Activated naive CD8-positive, alpha-beta T cell treated with anti-CD3 and anti-CD28 coated beads, Interleukin-2, amount 10 ng/mL, durations not matched to agents 7 days and 5 days (primary cell): ENCODE data around the gene AGAP2. TPM values are rescaled to one million over a fixed set of nuclear protein-coding genes. Genes with fewer than 3 reads are reported as not detected.

Source experiments
- ATAC-seq: fragments of 150-1000 bp; cut with Tn5 transposase; one replicate; pipeline ENCODE4 v1.10.0; 2021; ENCODE audit warnings: low read depth, moderate library complexity
- POLR2A ChIA-PET: fragments of 350-600 bp; sonication (Branson Sonifier 250); formaldehyde crosslinking; loops from one replicate; lab custom pipeline; 2021; ENCODE audit warnings: antibody characterized with exemption; lab: Charles Lee
- DNase-seq: peaks from one replicate; pipeline ENCODE4 v3.0.0; 2021
- H3K27ac Mint-ChIP-seq: one replicate; pipeline ENCODE4 v1.8.0; 2022; ENCODE audit warnings: mild to moderate bottlenecking, mixed read lengths
- H3K27me3 Mint-ChIP-seq: one replicate; pipeline ENCODE4 v1.8.0; 2022; ENCODE audit warnings: mild to moderate bottlenecking, moderate library complexity, mixed read lengths
- H3K36me3 Mint-ChIP-seq: one replicate; pipeline ENCODE4 v1.8.0; 2021; ENCODE audit warnings: mild to moderate bottlenecking, mixed read lengths
- H3K4me1 Mint-ChIP-seq: one replicate; pipeline ENCODE4 v1.8.0; 2021; ENCODE audit warnings: mixed read lengths
- H3K4me3 Mint-ChIP-seq: one replicate; pipeline ENCODE4 v1.8.0; 2022; ENCODE audit warnings: mild to moderate bottlenecking, moderate library complexity, mixed read lengths
- H3K9me3 Mint-ChIP-seq: one replicate; pipeline ENCODE4 v1.8.0; 2021; ENCODE audit warnings: mixed read lengths
- total RNA-seq, 2 experiments: library from RNA; stranded (reverse); gene quantifications; one replicate each; pipeline ENCODE4 v1.2.3, GENCODE V29; 2021

AGAP2 gene
- total RNA-seq, 2 experiments from 2014 or later: 68.3 to 71.6 TPM

DNA sequence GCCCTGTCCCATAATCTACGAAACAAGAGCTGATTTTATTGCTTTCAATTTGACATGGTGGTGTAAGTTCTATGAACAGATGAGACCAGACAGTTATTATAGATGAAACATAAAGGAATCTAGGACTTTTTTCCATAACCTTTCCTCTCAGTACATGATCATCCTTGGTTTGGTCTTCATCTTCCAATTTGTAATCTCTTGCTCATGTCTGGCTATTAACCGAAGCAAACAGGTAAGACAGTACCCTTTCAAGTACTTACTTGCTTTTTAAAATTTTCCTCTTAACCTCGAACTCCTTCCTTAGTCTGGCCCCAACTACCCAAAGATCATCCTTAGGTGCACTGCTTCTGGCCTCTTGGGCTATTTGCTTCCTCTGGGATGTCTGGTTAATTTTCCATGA is 7.5 kb upstream of the AGAP2 start:
- H3K27ac Mint-ChIP-seq: peak overlapping the region; percentile 99
- peak overlapping the region; percentile 87 for H3K4me3 Mint-ChIP-seq
- no peak for ATAC-seq
- no peaks in the 10 kb centered on the region for H3K9me3 Mint-ChIP-seq
- H3K4me1 Mint-ChIP-seq: peaks cover 36% of the 10 kb centered on the region
- H3K36me3 Mint-ChIP-seq: peaks cover 14% of the 10 kb centered on the region
- H3K27me3 Mint-ChIP-seq: no peaks in the 10 kb centered on the region
- DNase-seq: no peak
- POLR2A ChIA-PET: interaction anchor here (1.5 kb wide), 1 partner anchor 227 kb away, joined by 5 read pairs; no protein-coding TSS in a partner anchor

DNA sequence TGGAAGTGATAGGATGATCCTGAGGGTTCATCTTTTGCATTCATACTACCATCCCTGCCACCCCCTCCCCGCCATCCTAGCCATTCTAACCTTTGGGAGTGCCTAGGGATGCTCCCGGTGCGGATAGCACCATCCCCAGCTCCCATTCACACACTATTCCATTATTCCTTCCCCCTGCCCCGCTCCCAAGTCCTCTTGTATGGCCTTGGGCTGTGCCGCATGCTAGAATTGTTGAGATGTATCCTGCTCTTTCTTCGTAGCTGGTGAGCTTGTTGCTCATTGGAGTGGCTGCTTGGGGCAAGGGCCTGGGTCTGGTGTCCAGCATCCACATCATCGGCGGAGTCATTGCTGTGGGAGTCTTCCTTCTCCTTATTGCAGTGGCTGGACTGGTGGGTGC is 6.9 kb upstream of the AGAP2 start:
- ATAC-seq (no peak), DNase-seq (no peak)
- Mint-ChIP-seq H3K27me3 (no peaks in the 10 kb centered on the region), H3K9me3 (no peaks in the 10 kb centered on the region), H3K4me3 (peak overlapping the region; percentile 87), H3K27ac (peak overlapping the region; percentile 99), H3K36me3 (peaks cover 13% of the 10 kb centered on the region), H3K4me1 (peaks cover 37% of the 10 kb centered on the region)
- POLR2A ChIA-PET: interaction anchor here (0.8 to 1.5 kb wide), 5 partner anchors 8 to 1429 kb away, joined by 3 to 5 read pairs (median 3); partner anchors contain the start of genes CNPY2 and PIP4K2C

DNA sequence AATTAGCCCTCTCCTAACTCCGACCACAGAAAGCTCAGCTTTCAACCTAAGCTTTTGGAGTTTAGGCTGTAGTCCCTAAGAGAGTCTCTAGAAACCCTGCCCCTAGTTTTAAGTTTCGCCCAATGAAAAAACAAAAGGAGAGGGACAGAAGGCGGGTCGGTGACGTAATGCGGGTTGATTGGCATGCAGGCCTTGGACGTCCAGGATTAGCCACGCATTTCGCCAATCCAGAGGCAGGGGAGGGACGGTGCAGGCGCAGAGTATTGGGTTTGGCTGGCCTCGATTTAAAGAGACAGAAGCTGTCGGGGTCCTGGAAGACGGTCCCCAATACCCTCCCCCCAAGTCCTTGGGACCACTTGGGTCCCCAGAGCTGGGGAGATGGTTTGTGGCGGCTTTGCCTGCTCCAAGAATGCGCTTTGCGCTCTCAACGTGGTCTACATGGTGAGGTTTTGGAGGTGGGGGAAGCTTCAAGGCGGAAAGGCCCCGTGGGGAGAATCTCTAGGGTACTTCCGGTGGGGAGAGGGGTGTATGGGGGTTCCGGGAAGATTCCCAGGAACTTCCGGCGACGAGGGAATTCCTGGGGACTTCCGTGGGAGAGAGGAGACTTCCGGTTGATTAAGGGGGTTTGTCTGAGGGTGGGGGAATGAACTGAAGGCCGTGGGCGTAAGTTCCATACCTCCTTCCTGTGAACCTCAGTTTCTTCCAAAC is 6.4 kb upstream of the AGAP2 start, which contains the start of gene TSPAN31:
Gene TSPAN31, plus strand, starts transcription at position 263 of the 708 bp plus-strand sequence. Its CDS starts 116 bp downstream, at position 379.
- POLR2A ChIA-PET: interaction anchor here (0.8 to 1.5 kb wide), 12 partner anchors 9 to 1429 kb away, joined by 3 to 7 read pairs (median 3); partner anchors contain the start of genes CNPY2, DDIT3 and PIP4K2C
- peaks cover 36% of the 10 kb centered on the region for H3K4me1 Mint-ChIP-seq
- peaks cover 10% of the 10 kb centered on the region for H3K36me3 Mint-ChIP-seq
- ATAC-seq: peak; percentile 81
- peak within 1 kb of the TSS; percentile 99 for H3K27ac Mint-ChIP-seq
- peak within 1 kb of the TSS; percentile 87 for H3K4me3 Mint-ChIP-seq
- DNase-seq: peak; percentile 87
- H3K27me3 Mint-ChIP-seq: no peaks in the 10 kb centered on the region
- no peaks in the 10 kb centered on the region for H3K9me3 Mint-ChIP-seq

DNA sequence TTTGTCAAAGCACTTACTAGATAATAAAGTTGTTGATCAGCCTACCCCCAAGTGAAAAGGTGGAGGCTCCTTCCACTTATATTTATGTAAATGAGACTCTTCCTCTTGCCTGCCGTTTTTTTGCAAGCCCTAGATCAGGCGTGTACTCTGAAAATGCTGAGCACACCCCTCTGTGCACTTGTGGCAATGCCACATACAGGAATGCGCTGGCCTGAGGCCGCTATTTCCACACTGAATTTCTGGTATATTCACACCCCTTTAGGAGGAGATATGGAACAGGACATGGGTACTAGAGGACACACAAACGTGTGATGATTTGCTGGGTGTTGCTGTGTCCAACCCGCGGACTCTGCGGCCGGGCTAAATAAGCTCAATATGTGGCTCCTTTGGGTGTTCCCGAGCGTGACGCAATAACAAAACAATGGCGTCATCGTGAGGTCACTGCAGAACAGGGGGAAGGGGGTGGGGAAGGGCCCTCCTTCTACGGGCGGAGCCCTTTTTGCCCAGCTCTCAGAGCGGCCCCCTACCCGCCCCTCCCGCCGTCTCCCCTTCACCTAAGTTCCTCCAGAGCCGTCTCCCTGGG is 5.7 kb upstream of the AGAP2 start:
- POLR2A ChIA-PET: interaction anchor here (0.6 to 1.5 kb wide), 13 partner anchors 10 to 1428 kb away, joined by 3 to 7 read pairs (median 3); partner anchors contain the start of genes CNPY2, DDIT3 and PIP4K2C
- H3K4me1 Mint-ChIP-seq: peaks cover 43% of the 10 kb centered on the region
- peak overlapping the region; percentile 99 for H3K27ac Mint-ChIP-seq
- H3K36me3 Mint-ChIP-seq: peaks cover 12% of the 10 kb centered on the region
- ATAC-seq (peak; percentile 31), DNase-seq (peak; percentile 82)
- H3K27me3 Mint-ChIP-seq: no peaks in the 10 kb centered on the region
- peak overlapping the region; percentile 87 for H3K4me3 Mint-ChIP-seq
- no peaks in the 10 kb centered on the region for H3K9me3 Mint-ChIP-seq

- Mint-ChIP-seq H3K27me3 (no peaks in the 10 kb centered on the region), H3K4me1 (peaks cover 48% of the 10 kb centered on the region), H3K36me3 (peaks cover 16% of the 10 kb centered on the region), H3K9me3 (no peaks in the 10 kb centered on the region), H3K27ac (peak overlapping the region; percentile 99), H3K4me3 (peak overlapping the region; percentile 87)
- POLR2A ChIA-PET: interaction anchor here (1.1 to 1.2 kb wide), 2 partner anchors 49 to 223 kb away, joined by 3 to 4 read pairs; partner anchors contain the start of gene DDIT3
- DNase-seq (no peak), ATAC-seq (no peak)
Measured at GRCh38 chr12:57743769-57744168, 5.2 kb upstream of the AGAP2 start.

GRCh38 chr12:57741844-57742738 is 3.5 kb upstream of the AGAP2 start:
- POLR2A ChIA-PET: interaction anchor here (0.6 to 2.4 kb wide), 17 partner anchors 9 to 382 kb away, joined by 3 to 10 read pairs (median 4); partner anchors contain the start of genes CDK4, CYP27B1, DCTN2 and DDIT3
- ATAC-seq (peak; percentile 65), DNase-seq (peak; percentile 73)
- Mint-ChIP-seq H3K4me3 (peak overlapping the region; percentile 88), H3K4me1 (peaks cover 48% of the 10 kb centered on the region), H3K36me3 (peaks cover 10% of the 10 kb centered on the region), H3K9me3 (no peaks in the 10 kb centered on the region), H3K27ac (peak overlapping the region; percentile 84), H3K27me3 (no peaks in the 10 kb centered on the region)

GRCh38 chr12:57741413-57741789 is 2.9 kb upstream of the AGAP2 start:
- H3K27ac Mint-ChIP-seq: peak overlapping the region; percentile 84
- ATAC-seq (no peak), DNase-seq (no peak)
- H3K4me3 Mint-ChIP-seq: peak overlapping the region; percentile 88
- peaks cover 16% of the 10 kb centered on the region for H3K36me3 Mint-ChIP-seq
- H3K9me3 Mint-ChIP-seq: no peaks in the 10 kb centered on the region
- POLR2A ChIA-PET: interaction anchor here (0.6 to 2.4 kb wide), 19 partner anchors 8 to 381 kb away, joined by 3 to 10 read pairs (median 4); partner anchors contain the start of genes CDK4, CYP27B1, DCTN2 and DDIT3
- H3K27me3 Mint-ChIP-seq: no peaks in the 10 kb centered on the region
- H3K4me1 Mint-ChIP-seq: peaks cover 53% of the 10 kb centered on the region

DNA sequence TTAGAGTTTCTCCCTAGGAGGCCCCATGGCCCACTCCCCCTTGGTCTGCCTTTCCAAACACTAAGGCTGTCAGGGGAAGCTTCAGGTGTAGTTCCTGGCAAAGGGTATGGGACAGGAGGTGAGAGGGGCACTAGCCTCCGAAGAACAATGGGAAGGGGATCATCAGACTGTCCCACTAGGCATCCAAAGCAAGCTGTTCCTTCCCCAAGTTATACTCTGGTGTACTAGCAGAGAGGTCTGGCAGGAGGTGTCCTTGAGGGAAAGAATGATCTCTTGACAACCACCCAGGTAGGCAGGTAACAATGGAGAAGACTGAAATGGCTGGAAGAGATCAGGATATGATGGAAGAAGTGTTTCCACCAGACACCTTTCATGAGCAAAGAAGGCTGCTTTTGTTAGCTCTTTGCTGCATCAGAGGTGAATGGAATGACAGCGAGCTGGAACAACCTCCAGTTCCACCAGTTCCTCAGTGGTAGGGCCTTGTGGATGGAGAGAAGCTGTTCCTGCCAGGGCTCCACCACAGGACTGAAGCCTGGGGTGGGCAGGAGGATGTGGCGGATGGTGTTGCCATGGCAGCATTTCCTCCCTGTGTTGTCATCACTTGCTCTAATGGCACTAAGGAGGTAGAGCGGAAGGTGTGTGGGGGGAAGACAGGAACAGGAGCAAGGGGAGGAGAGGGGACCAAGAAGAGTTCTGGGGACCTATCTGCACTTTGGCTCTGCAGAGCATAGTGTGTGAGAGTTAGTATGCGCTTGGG is 2.3 kb upstream of the AGAP2 start:
- ATAC-seq (peak; percentile 59), DNase-seq (peak; percentile 80)
- peak overlapping the region; percentile 88 for H3K4me3 Mint-ChIP-seq
- POLR2A ChIA-PET: interaction anchor here (0.5 to 2.4 kb wide), 19 partner anchors 8 to 282 kb away, joined by 3 to 10 read pairs (median 4); partner anchors contain the start of genes ATP23, CDK4, CYP27B1 and DCTN2
- H3K4me1 Mint-ChIP-seq: peaks cover 49% of the 10 kb centered on the region
- H3K27me3 Mint-ChIP-seq: no peaks in the 10 kb centered on the region
- no peaks in the 10 kb centered on the region for H3K9me3 Mint-ChIP-seq
- H3K36me3 Mint-ChIP-seq: peaks cover 17% of the 10 kb centered on the region
- H3K27ac Mint-ChIP-seq: peak overlapping the region; percentile 84

- DNase-seq: no peak
- peak overlapping the region; percentile 88 for H3K4me3 Mint-ChIP-seq
- no peaks in the 10 kb centered on the region for H3K9me3 Mint-ChIP-seq
- peaks cover 46% of the 10 kb centered on the region for H3K4me1 Mint-ChIP-seq
- peaks cover 17% of the 10 kb centered on the region for H3K36me3 Mint-ChIP-seq
- H3K27ac Mint-ChIP-seq: peak overlapping the region; percentile 51
- POLR2A ChIA-PET: interaction anchor here (0.5 to 1.5 kb wide), 4 partner anchors 9 to 201 kb away, joined by 3 to 4 read pairs (median 3); partner anchors contain the start of gene ATP23
- H3K27me3 Mint-ChIP-seq: no peaks in the 10 kb centered on the region
- no peak for ATAC-seq
Measured at GRCh38 chr12:57739914-57740538, 1.5 kb upstream of the AGAP2 start.

DNA sequence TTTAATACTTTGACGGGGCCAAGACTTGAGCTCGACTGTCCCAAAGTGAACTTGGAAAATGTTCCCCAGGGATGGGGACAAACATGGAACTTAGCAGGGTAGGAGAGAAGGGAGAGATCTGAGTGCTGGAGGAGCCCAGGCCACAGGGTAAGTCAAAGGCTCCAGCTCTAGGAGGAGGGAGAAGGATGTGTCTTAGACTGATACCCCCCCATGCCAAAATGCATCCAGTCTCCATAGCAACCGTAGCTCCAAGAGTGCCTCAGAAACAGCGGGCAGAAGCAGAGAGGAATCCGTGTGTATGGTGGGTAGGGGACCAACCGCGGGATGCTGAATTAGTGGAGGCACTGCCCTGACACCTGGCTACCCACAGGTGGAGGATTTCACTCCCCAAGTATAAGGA is 845 bp upstream of the AGAP2 start:
- POLR2A ChIA-PET: interaction anchor here (1.5 kb wide), 2 partner anchors 8 to 12 kb away, joined by 3 to 4 read pairs; no protein-coding TSS in a partner anchor
- Mint-ChIP-seq H3K4me1 (peaks cover 46% of the 10 kb centered on the region), H3K27me3 (no peaks in the 10 kb centered on the region), H3K4me3 (peak overlapping the region; percentile 88), H3K27ac (peak overlapping the region; percentile 51), H3K9me3 (no peaks in the 10 kb centered on the region), H3K36me3 (peaks cover 19% of the 10 kb centered on the region)
- DNase-seq: no peak
- ATAC-seq: no peak
